Sigmoid colon (tissue), 7 donors: ENCODE measurements around the gene DSCAM. TPM values are rescaled to one million over a fixed set of nuclear protein-coding genes. Genes with fewer than 3 reads are reported as not detected.

Source experiments
- DNase-seq: peaks from one replicate; pipeline ENCODE4 v3.0.0-alpha.2; 2019
- H3K27ac ChIP-seq, 4 donors: fragments of 200-600 bp; sonication (generic); one replicate each; pipeline ENCODE4 v1.5.1; 2016 to 2019; ENCODE audit warnings: mild to moderate bottlenecking in 1 of 4
- H3K27me3 ChIP-seq, 3 donors: fragments of 200-600 bp; sonication (generic); one replicate each; pipeline ENCODE4 v1.5.1; 2019; ENCODE audit warnings: mild to moderate bottlenecking in 1 of 3
- H3K36me3 ChIP-seq, 4 donors: fragments of 200-600 bp; sonication (generic); one replicate each; pipeline ENCODE4 v1.5.1; 2016 to 2019
- H3K4me1 ChIP-seq, 4 donors: fragments of 200-600 bp; sonication (generic); one replicate each; pipeline ENCODE4 v1.5.1; 2017 to 2019
- H3K4me3 ChIP-seq, 4 donors: fragments of 200-600 bp; sonication (generic); one replicate each; pipeline ENCODE4 v1.5.1; 2017 to 2019; ENCODE audit warnings: mild to moderate bottlenecking in 2 of 4, moderate library complexity in 1 of 4
- H3K9me3 ChIP-seq, 4 donors: fragments of 200-600 bp in 3 of 4; sonication (generic) in 3 of 4; one replicate each; pipeline versions ENCODE4 v1.5.1 to v1.6.1; 2013 to 2019
- CTCF ChIP-seq, 4 experiments: fragments of 450-650 bp in 3 of 4; fragments of 200-600 bp in 1 of 4; IDR thresholded peaks; one replicate each; pipeline ENCODE4 v1.5.1; 2016 to 2019; ENCODE audit warnings: antibody characterized with exemption in 4 of 4, mild to moderate bottlenecking in 3 of 4, moderate library complexity in 2 of 4
- EP300 ChIP-seq, 4 donors: sonication (generic); formaldehyde crosslinking; IDR thresholded peaks; one replicate each; pipeline ENCODE4 v1.6.1; 2017; ENCODE audit warnings: antibody characterized with exemption in 4 of 4
- POLR2A ChIP-seq, 2 donors: fragments of 450-650 bp; IDR thresholded peaks; one replicate each; pipeline ENCODE4 v1.6.1; 2016; ENCODE audit warnings: antibody characterized with exemption in 2 of 2, mild to moderate bottlenecking in 2 of 2, moderate library complexity in 2 of 2
- POLR2AphosphoS5 ChIP-seq, 4 donors: sonication (generic); formaldehyde crosslinking; IDR thresholded peaks; one replicate each; pipeline ENCODE4 v1.6.1; 2017; ENCODE audit warnings: antibody characterized with exemption in 4 of 4
- WGBS, 2 donors: extraction: QIAGEN DNeasy Blood & Tissue Kit; methylation state at CpG; one replicate each; pipeline ENCODE4 v1.1.7; 2013; 5-methylcytosine and 5-hydroxymethylcytosine counted together
- intact Hi-C: fragments of 100-400 bp; cut with DNase I; formaldehyde crosslinking; loops from one replicate; pipeline ENCODE4 v1.15.1; 2023
- polyA plus RNA-seq, 3 donors: library from polyadenylated mRNA; stranded (reverse); fragments of 200-250 nt; gene quantifications; one replicate each; pipeline ENCODE4 v1.2.3, GENCODE V29; 2013
- total RNA-seq, 4 donors: library from RNA; depleted of rRNA; stranded (reverse); fragments of >200 nt; gene quantifications; one replicate each; pipeline ENCODE4 v1.1.0, GENCODE V29; 2016
- donor health status: healthy with polysubstance abuse.
- donor health status: Bipolar disorder and iron deficiency.
- donor health status: healthy.

The DSCAM gene
- total and polyA plus RNA-seq, 7 donors: 0.17 to 0.55 (median 0.33) TPM; not detected in 2

- intact Hi-C loops: no loop called here
Measured at GRCh38 chr21:40652436-40652835, 194.5 kb downstream of the DSCAM start.

GRCh38 chr21:40647706-40648105 lies 199.3 kb downstream of the DSCAM start:
- TF ChIP-seq POLR2A (IDR thresholded peaks at IDR 0.05) (no peak), EP300 (IDR thresholded peaks at IDR 0.05) (no peak), CTCF (IDR thresholded peaks at IDR 0.05) (no peak), POLR2AphosphoS5 (IDR thresholded peaks at IDR 0.05) (no peak)
- 48 to 76% methylated on average over 2 of the region's 2 CpGs for WGBS, 2 donors
- Histone ChIP-seq H3K9me3 (peaks cover 0 to 7% (median under 1%) of the 10 kb centered on the region in 4 donors), H3K4me3 (no peak overlapping the region), H3K27ac (no peak overlapping the region), H3K36me3 (no peaks in the 10 kb centered on the region), H3K27me3 (no peaks in the 10 kb centered on the region), H3K4me1 (no peaks in the 10 kb centered on the region)
- DNase-seq: no peak
- intact Hi-C loops: no loop called here

More at GRCh38 chr21:40652436-40652835, 194.5 kb downstream of the DSCAM start:
- Histone ChIP-seq H3K4me3 (no peak overlapping the region), H3K4me1 (no peaks in the 10 kb centered on the region), H3K27ac (no peak overlapping the region), H3K9me3 (peaks cover 0 to 5% (median 0%) of the 10 kb centered on the region in 4 donors), H3K36me3 (no peaks in the 10 kb centered on the region), H3K27me3 (no peaks in the 10 kb centered on the region)
- TF ChIP-seq POLR2AphosphoS5 (IDR thresholded peaks at IDR 0.05) (no peak), CTCF (IDR thresholded peaks at IDR 0.05) (no peak), EP300 (IDR thresholded peaks at IDR 0.05) (no peak), POLR2A (IDR thresholded peaks at IDR 0.05) (no peak)
- DNase-seq: no peak
- WGBS, 2 donors: 42 to 61% methylated on average over 2 of the region's 2 CpGs

GRCh38 chr21:40646651-40647050 lies 200.3 kb downstream of the DSCAM start:
- DNase-seq: no peak

GRCh38 chr21:40641042-40641441 lies 205.9 kb downstream of the DSCAM start:
- Histone ChIP-seq H3K36me3 (no peaks in the 10 kb centered on the region), H3K27me3 (no peaks in the 10 kb centered on the region), H3K27ac (no peak overlapping the region), H3K4me1 (no peaks in the 10 kb centered on the region), H3K4me3 (no peak overlapping the region), H3K9me3 (peaks cover 0 to 2% (median 0%) of the 10 kb centered on the region in 4 donors)
- no peak for DNase-seq
- intact Hi-C loops: no loop called here
- 53 to 69% methylated on average over 7 of the region's 7 CpGs for WGBS, 2 donors
- TF ChIP-seq EP300 (IDR thresholded peaks at IDR 0.05) (no peak), POLR2A (IDR thresholded peaks at IDR 0.05) (no peak), POLR2AphosphoS5 (IDR thresholded peaks at IDR 0.05) (no peak), CTCF (IDR thresholded peaks at IDR 0.05) (no peak)

More at GRCh38 chr21:40646651-40647050, 200.3 kb downstream of the DSCAM start:
- Histone ChIP-seq H3K4me3 (no peak overlapping the region), H3K27me3 (no peaks in the 10 kb centered on the region), H3K27ac (no peak overlapping the region), H3K9me3 (peaks cover 0 to 7% (median under 1%) of the 10 kb centered on the region in 4 donors), H3K36me3 (no peaks in the 10 kb centered on the region), H3K4me1 (no peaks in the 10 kb centered on the region)
- no peak for TF ChIP-seq POLR2AphosphoS5 (IDR thresholded peaks at IDR 0.05)
- no peak for TF ChIP-seq EP300 (IDR thresholded peaks at IDR 0.05)
- no peak for TF ChIP-seq POLR2A (IDR thresholded peaks at IDR 0.05)
- TF ChIP-seq CTCF (IDR thresholded peaks at IDR 0.05): no peak
- 65 to 76% methylated on average over 3 of the region's 3 CpGs for WGBS, 2 donors
- intact Hi-C loops: no loop called here

GRCh38 chr21:40640266-40640789 lies 206.6 kb downstream of the DSCAM start:
- H3K27ac ChIP-seq: no peak overlapping the region
- WGBS, 2 donors: 30 to 64% methylated on average over 9 of the region's 9 CpGs

More at GRCh38 chr21:40640266-40640789, 206.6 kb downstream of the DSCAM start:
- Histone ChIP-seq H3K4me3 (no peak overlapping the region), H3K9me3 (peaks cover 0 to 2% (median 0%) of the 10 kb centered on the region in 4 donors), H3K27me3 (no peaks in the 10 kb centered on the region), H3K36me3 (no peaks in the 10 kb centered on the region), H3K4me1 (no peaks in the 10 kb centered on the region)
- TF ChIP-seq POLR2A (IDR thresholded peaks at IDR 0.05) (no peak), EP300 (IDR thresholded peaks at IDR 0.05) (no peak), CTCF (IDR thresholded peaks at IDR 0.05) (no peak), POLR2AphosphoS5 (IDR thresholded peaks at IDR 0.05) (no peak)
- no peak for DNase-seq
- intact Hi-C loops: no loop called here
